ENCODE data around the gene PTTG1IP2.

PTTG1IP2 gene

GRCh38 chr7:90483251-90483650, 13.8 kb downstream of the PTTG1IP2 start:
- no peak for DNase-seq (ENCODE audit: low read depth in 2 of 2)

- DNase-seq (ENCODE audit: low read depth in 2 of 2) = no peak
These were observed 15.3 kb downstream of the PTTG1IP2 start for GRCh38 chr7:90484706-90485105.

- no peak for DNase-seq (ENCODE audit: low read depth in 2 of 2)
These were observed 16.4 kb downstream of the PTTG1IP2 start for GRCh38 chr7:90485734-90486316.

DNA sequence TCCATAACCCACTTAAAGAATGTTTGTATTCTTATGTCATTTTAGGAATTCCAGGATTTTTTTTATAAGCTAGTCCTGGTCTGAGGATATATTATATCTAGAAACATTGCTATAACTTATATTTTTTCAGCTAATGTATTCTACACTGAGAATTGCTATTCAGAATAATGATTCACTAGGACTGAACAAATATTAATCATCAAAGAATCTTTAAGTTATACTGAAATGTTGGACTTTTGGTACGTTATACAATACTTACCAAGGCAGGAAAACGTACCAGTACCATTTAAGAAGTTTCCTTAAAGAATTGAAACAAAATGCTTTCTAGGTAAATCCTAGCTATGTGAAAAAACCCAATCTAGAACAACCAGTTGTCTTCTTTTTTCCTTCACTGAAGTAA, 18.4 kb downstream of the PTTG1IP2 start:
- DNase-seq (ENCODE audit: low read depth in 2 of 2) = no peak

- DNase-seq (ENCODE audit: low read depth in 2 of 2) = no peak
These were observed 18.8 kb downstream of the PTTG1IP2 start for GRCh38 chr7:90488220-90488619.

GRCh38 chr7:90492250-90492649, 22.8 kb downstream of the PTTG1IP2 start:
- no peak for DNase-seq (ENCODE audit: low read depth in 2 of 2)

GRCh38 chr7:90495241-90495640, 25.8 kb downstream of the PTTG1IP2 start:
- no peak for DNase-seq (ENCODE audit: low read depth in 2 of 2)

- DNase-seq (ENCODE audit: low read depth in 2 of 2) = no peak
These were observed 33.1 kb downstream of the PTTG1IP2 start for GRCh38 chr7:90502539-90502938.

DNA sequence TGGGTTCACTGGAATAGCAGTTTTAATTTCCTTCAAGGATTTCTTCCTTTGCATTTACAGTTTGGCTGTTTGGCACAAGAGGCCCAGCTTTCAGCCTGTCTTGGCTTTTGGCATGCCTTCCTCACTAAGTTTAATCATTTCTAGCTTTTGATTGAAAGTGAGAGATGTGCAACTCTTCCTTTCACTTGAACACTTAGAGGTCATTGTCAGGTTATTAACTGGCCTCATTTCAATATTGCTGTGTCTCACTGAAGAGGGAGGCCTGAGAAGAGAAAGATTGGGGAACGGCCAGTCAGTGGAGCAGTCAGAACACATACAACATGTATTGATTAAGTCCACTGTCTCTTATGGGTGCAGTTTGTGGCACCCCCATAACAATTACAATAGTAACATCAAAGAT, 33.9 kb downstream of the PTTG1IP2 start:
- no peak for DNase-seq (ENCODE audit: low read depth in 2 of 2)

GRCh38 chr7:90507692-90508091, 38.3 kb downstream of the PTTG1IP2 start:
- DNase-seq (ENCODE audit: low read depth in 2 of 2) = no peak

GRCh38 chr7:90511776-90512175, 42.3 kb downstream of the PTTG1IP2 start:
- DNase-seq (ENCODE audit: low read depth in 2 of 2) = no peak

GRCh38 chr7:90512821-90513254, 43.4 kb downstream of the PTTG1IP2 start:
- no peak for DNase-seq (ENCODE audit: low read depth in 2 of 2)

DNA sequence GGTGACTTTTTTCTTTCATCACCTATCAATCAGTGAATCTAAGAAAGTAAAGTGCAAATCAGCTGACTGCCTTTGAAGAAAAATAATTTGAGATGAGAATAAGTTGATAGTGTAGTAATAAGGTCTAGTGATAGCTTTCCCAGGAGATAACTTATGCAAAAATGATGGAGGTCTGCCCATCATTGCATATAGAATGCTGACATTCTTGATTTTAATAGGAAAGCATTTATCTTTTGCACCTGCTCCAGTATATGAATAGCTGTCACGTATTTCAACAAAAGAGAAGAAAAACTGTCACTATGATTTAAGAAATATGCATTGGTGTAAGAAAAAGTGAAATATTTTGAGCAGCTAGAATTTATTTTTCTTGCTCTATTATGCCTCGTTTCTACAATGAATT, 46.8 kb downstream of the PTTG1IP2 start:
- no peak for DNase-seq (ENCODE audit: low read depth in 2 of 2)

DNA sequence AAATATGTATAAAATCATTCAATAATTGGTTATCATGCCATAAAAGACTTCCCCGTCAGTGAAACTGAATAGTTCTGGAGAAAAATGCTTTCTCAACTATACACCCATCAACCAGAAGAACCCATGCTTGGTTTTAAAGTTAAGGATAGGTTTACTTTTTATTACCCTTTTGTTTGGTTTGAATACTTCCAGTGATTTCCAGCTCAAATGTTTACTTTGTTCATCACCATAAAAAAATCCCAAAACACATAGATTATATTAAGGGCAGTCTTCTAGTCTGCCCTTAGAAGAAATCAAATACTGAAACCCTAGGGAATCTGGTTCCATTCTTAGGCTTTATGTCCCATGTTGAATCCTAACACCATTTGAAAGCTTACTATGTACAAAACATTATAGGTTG, 49.2 kb downstream of the PTTG1IP2 start:
- DNase-seq (ENCODE audit: low read depth in 2 of 2) = no peak

DNA sequence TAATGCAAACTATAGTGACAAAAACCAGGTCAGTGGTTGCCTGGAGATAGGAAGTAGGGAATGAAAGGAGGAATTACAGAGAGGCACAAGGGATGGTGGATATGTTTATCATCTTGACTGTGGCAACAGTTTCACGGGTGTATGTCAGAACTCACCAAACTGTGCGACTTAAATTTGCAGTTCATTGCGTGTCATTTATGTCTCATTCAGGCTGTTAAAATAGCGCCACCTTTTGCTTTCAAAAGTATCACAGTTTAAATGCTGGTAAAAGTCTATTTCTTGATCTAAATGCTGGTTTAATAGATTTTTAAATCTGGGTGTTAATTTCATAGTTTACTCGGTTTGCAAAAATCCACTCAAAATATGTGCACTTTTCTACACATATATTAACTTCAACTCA, 51.0 kb downstream of the PTTG1IP2 start:
- DNase-seq (ENCODE audit: low read depth in 2 of 2) = no peak

DNA sequence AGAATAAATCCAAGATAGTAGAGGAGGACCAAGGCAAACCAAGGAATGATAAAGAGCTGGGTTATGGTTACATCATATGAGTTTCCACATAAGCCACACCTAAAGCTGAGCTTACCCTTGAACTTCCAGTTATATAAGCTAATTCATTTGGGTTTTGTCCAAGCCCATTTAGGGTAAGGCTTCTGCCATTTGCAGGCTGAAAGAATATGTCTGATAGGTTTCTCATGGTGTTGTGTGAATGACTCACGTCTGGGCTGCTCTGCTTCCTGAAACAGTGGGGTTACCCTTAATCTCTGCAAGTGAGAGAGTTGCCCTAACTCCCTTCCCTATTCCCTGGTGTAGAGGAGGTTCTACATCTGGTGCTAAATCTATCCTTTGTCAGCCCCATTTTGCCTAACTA, 60.8 kb downstream of the PTTG1IP2 start:
- DNase-seq (ENCODE audit: low read depth in 2 of 2) = no peak

DNA sequence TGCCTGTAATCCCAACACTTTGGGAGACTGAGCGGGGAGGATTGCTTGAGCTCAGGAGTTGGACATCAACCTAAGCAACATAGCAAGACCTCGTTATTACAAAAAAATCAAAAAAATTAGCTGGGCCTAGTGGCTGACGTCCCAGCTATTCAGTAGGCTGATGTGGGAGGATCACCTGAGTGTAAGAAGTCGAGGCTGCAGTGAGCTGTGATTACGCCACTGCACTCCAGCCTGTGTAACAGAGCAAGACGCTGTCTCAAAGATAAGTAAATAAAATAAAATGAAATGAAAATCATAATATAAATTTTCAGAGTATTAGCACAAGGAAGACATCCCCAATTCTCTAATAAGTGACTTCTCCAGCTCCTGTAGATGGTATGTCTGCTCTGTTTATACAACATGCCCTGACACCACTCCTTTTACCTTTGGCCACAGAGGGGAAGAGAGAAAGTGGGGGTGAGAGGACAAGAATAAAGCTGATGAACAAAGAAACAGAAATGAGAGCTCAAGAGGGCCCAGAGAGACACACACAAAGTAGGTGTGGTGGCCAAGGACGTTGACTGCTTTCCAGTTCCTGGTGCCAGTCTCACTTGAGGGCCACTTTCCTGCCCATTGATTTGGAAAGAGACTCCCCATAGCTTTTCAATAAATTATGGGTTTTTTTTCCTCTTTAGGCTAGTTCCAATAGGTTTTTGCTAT, 62.9 kb downstream of the PTTG1IP2 start:
- DNase-seq (ENCODE audit: low read depth in 2 of 2) = no peak

GRCh38 chr7:90536449-90536848, 67.0 kb downstream of the PTTG1IP2 start:
- DNase-seq (ENCODE audit: low read depth in 2 of 2) = no peak

DNA sequence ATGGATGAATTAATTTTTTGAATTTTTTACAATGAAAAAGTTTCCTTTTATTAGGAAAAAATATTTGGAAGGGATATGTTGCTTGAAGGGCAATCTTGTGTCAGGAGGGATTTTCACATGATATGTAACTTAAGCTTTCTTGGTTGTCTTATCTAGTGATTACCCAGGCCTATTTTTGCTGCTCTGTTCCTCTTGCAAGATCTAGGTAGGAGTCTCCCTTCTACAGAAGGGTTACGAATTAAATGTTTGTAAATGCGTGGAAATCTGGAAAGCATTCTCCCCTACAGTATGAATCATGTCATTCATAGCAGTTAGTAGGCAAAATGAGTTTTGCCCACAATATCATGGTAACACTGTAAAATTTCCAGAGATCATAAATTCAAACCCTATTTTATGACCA, 69.0 kb downstream of the PTTG1IP2 start:
- DNase-seq (ENCODE audit: low read depth in 2 of 2) = no peak

GRCh38 chr7:90540406-90540805, 71.0 kb downstream of the PTTG1IP2 start:
- no peak for DNase-seq (ENCODE audit: low read depth in 2 of 2)

DNA sequence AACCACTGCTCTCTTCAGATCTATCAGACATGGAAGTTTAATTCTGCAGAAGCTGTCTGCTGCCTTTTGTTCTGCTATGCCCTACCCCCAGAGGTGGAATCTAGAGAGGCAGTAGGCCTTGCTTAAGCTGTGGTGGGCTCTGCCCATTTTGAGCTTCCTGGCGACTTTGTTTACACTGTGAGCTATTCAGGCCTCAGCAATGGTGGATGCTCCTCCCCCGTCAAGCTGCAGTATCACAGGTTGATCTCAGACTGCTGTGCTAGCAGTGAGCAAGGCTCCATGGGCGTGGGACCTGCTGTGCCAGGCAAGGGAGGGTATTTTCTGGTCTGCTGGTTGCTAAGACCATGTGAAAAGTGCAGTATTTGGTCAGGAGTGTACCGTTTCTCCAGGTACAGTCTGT, 81.6 kb downstream of the PTTG1IP2 start:
- DNase-seq (ENCODE audit: low read depth in 2 of 2) = no peak

GRCh38 chr7:90552521-90552920, 83.1 kb downstream of the PTTG1IP2 start:
- DNase-seq (ENCODE audit: low read depth in 2 of 2) = no peak

DNA sequence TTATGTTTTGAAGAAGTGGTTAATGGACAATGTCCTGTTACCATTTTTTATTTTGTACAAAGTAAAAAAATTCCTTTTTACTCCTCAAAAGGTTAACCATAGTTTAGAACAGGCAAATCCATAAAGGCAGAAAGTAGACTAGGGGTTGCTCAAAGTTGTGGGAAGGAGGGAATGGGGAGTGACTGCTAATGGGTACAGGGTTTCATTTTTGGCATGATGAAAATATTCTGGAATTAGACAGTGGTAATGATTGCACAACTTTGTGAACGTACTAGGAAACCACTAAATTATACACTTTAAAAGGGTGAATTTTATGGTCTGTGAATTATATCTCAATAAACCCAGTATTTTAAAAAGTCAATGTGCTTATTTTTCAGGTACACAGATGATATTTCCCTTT, 91.3 kb downstream of the PTTG1IP2 start:
- DNase-seq (ENCODE audit: low read depth in 2 of 2) = no peak
